ACHN (cell line): ENCODE data around the gene BMP6.

Source experiments
- DNase-seq: peaks from one replicate; pipeline ENCODE4 v3.0.0-alpha.2; 2015
- in situ Hi-C: cut with HindIII; loops from 2 replicates; pipeline ENCODE4 v1.10.0; 2017; ENCODE audit warnings: low sequenced_read_pairs, low pct_ligation_motif_present, low pct_unique_long_range_greater_than_20kb

The BMP6 gene

DNA sequence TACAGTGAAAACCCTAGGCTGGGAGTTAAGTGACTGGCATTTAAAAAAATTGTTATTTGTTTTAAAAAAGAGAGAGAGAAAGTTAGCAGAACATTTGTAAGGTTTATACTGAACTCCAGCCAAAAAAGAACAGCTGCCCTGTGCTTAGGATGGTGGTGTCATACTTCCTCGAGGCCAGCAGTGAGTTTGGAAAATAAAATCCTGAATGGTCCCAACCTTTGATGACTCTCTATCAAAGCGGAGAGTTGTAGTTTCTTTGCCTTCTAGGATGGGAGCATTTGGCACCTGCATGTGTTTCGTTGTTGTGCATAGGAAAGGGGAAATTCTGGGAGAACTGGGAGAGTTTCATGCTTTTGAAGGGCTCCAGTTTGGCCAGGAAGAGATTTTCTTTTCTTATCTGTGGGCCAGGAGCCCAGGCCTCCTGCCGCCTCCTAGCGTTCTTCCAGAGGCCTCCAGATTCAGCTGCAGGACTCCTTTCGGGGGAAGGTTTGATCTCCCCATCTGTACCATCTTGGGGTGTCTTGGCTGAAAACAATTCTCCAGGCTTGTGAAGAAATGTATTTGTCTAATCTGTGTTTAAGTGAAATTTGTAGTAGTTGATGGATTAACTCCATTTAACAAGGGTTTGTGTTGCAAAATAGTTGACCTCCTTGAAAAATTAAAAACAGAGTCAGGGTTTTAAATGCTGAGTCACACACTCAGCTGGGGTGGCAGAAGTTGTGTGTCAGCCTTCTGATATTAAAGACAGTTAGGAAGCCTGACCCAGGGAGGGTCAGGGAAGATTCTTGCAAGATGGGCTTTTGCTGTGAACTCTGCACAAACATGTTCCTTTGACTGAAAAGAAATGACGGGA is 121.3 kb downstream of the BMP6 start:
- in situ Hi-C loops, result no loop called here
- no peak for DNase-seq

DNA sequence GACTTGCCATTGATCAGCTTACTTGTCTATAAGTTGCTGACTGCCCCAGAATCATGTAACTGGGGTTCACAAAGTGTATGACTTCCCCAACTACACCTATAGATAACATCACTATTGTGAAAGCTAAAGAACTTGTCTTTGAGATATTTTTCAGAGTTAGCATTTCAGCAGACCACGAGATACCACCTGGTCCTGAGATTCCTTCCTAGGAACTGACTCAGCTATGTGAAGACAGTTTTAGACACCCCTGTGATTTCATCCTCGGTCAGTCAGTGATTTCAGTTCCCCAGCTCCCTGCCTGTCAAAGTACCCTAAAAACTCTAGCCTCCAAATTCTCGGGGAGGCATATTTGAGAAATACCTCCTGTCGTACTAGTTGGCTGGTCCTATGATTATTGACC is 122.3 kb downstream of the BMP6 start:
- no peak for DNase-seq
- in situ Hi-C loops, result no loop called here

DNA sequence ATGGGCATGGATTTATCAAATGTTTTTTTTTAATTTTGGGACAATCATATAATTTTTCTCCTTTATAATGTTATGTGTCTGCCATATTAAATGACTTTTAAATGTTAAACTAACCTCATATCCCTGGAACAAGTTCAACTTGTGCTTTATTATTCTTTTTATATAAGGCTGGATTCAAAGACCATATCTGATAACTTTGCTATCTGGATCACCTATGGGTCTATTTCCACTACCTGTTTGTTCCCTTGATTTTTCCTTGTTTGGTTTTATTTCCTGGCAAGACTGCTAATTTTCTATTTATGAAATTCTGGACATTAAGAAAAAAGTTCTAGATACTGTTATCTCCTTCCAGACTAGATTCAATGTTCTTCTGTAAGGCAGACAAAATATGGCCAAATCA is 125.9 kb downstream of the BMP6 start:
- in situ Hi-C loops, result no loop called here

DNA sequence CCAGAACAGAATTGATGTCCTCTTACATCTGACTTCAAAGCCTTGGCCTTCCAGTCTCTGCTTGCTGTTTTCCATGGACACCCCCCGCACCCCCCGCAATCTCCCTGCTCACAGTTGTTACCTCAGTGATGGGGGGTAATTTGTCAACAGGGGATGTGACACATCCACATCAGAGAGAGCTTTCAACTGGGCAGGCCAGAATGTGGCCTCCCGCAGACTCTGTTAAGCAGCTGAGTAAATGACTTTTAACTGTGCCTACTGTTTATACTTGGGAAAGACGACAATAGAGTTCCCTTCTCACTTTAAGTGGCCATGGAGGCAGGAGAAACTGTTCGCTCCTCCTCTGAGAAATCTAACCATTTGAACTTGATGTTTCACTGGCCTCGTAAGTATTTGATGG is 133.7 kb downstream of the BMP6 start:
- in situ Hi-C loops, result no loop called here
- DNase-seq, result no peak

More for the DNA sequence above, 125.9 kb downstream of the BMP6 start:
- DNase-seq, result no peak

DNA sequence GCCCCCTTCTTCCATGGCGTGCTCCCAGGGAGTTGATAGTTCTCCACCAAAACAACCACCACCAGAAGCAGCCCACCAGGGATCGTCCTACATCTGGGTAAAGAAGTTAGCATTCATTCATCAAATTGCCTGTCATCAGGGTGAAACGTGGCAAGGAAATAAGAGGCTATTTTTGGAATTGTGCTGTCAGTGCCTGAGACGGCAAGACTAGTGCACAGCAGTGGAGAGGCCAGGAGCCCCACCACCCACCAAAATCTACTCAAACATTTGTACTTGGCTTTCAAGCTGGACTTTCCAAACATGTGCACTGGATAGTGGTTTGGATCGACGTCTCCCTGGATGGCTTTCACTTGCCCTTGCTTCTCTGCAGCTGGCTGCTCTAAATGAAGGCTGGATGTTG is 139.9 kb downstream of the BMP6 start:
- in situ Hi-C loops, result no loop called here
- no peak for DNase-seq

DNA sequence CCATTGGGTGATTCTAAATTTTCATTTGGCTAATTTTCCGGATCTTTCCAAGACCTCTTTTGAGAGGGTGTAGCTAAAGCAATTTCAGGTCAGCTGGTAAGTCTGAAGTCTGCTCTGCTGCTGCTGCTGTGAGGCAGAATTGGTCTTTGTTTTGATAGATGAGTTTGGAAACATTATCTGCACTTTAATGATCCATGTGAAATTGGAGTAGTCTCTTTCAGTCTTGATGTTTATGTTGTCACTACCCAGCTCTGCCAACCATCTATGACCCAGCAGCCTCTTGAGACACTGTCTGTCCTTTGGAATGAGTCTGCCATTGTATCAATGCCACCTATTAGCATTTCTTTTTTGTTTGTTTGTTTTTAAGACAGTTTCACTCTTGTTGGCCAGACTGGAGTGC is 140.6 kb downstream of the BMP6 start:
- in situ Hi-C loops, result no loop called here
- DNase-seq, result no peak

DNA sequence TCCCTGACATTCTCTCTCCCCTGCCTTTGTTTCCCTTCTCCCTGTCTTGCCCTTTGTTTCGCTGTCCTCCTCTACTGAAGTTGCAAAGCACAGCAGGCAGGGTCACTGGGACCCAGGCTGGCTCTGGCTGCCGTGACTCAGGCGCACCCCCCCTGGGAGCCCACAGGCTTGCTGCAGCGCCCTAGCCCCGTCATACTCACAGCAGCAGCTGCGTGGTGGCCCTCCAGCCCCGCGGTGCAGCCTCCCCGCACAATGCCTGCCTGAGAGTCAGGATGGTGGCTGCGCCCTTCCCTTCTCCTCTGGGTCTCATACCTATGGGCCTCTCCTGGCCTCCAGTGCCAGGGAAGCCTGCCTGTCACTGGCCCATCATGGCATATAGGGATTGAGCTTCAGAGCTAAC is 143.0 kb downstream of the BMP6 start:
- no peak for DNase-seq

DNA sequence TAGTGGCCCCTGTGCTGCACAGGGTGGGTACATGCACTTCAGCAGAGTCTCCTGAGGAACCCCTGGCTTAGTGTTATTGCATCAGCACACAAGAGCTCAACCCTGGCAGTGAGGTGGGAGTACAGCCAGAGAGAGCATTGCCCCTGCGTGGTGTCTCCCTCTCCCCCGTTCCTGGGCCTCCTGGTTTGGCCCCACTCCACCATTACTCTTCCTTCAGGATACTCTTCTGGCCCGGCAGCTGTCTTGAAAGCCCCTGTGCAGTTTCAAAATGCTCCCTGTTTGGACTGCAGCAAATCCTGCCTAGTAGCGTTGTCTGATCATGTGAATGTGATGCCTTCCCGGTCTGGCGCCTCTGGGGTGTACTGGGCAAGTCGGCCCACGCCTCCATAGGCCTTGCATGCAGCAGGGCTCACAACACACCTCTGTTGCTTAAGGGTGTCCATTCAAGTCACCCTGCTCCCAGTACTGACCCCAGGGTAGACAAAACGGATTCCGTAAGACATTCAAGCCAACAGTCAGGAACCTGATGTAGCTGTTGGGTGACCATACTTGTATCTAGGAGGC is 152.6 kb downstream of the BMP6 start:
- in situ Hi-C loops, result no loop called here
- no peak for DNase-seq

More for the DNA sequence above, 143.0 kb downstream of the BMP6 start:
- in situ Hi-C loops, result no loop called here

DNA sequence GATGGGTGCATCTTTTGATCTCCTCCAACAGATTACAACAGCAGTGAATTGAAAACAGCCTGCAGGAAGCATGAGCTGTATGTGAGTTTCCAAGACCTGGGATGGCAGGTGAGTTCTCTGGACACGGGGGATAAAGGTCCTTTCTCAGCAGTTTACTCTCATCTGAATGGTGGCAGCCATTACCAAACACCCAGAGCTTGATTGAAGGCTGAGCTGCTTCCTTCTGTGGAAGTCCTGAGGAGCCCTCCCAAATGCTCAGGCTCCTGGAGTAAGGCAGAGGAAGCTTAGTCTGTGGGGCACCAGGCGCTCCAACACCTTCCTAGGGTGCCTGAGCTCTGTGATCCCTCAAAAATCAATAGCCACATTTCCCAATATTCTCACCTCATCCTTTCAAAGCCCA is 153.1 kb downstream of the BMP6 start:
- DNase-seq, result no peak
- in situ Hi-C loops, result no loop called here

DNA sequence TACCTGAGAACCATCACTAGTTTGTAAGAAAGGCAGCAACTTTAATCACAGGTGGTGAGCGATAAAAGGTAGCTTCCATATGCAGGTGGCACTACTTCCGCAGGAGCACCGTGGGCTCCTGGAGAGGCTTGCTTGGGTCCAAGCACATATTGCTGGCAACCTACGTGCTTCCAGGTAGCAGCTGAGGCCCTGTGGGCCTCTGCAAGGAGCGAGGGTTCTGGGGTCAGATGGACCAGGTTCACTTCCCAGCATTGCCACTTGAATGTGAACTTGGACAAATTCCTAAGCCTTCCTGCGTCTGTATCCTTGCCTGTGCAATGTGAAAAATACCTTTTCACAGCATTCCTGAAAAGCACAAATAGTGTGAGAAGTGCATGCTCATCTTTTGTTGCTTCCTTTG is 153.7 kb downstream of the BMP6 start:
- no peak for DNase-seq
- in situ Hi-C loops, result no loop called here

DNA sequence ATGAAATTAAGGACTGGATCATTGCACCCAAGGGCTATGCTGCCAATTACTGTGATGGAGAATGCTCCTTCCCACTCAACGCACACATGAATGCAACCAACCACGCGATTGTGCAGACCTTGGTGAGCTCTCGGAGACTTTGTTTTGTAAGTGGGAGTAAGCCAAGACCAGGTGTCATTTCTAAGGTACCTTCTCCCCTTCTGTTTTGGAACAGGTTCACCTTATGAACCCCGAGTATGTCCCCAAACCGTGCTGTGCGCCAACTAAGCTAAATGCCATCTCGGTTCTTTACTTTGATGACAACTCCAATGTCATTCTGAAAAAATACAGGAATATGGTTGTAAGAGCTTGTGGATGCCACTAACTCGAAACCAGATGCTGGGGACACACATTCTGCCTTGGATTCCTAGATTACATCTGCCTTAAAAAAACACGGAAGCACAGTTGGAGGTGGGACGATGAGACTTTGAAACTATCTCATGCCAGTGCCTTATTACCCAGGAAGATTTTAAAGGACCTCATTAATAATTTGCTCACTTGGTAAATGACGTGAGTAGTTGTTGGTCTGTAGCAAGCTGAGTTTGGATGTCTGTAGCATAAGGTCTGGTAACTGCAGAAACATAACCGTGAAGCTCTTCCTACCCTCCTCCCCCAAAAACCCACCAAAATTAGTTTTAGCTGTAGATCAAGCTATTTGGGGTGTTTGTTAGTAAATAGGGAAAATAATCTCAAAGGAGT is 154.2 kb downstream of the BMP6 start:
- DNase-seq, result no peak
- in situ Hi-C loops, result no loop called here

DNA sequence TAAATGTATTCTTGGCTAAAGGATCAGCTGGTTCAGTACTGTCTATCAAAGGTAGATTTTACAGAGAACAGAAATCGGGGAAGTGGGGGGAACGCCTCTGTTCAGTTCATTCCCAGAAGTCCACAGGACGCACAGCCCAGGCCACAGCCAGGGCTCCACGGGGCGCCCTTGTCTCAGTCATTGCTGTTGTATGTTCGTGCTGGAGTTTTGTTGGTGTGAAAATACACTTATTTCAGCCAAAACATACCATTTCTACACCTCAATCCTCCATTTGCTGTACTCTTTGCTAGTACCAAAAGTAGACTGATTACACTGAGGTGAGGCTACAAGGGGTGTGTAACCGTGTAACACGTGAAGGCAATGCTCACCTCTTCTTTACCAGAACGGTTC is 154.8 kb downstream of the BMP6 start:
- in situ Hi-C loops, result no loop called here
- no peak for DNase-seq

DNA sequence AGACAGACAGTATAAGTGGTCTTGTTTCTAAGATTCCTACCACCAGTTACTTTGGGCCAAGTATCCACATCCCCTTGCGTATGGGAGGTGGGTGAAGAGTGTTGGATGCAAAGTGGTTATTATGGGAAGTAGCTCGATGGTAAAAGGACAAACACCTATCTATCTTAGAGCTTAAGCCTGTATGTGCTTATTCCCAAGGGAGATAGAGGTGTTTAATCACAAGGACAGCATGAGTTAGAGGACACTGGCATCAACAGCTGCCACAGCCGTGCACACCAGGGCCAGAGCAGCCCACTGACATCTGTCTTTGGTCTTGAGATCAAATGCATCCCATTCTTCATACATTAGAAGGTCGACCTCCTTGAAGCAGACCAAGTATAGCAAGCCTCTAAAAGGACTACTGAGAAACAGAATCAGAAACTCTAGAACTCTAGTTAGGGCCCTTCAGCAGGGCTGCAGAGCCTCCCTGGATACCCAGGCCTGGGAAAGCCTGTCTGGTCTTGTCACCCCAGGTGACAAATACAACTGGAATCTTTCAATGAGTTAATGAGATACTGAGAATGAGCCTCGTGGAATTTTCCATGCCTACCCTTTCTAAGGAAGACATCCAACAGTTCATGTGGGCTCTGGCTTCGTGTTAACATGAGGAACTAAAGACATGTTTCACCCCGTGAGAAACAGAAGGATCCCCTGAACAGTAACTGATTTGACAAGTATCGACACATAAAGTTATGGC is 156.0 kb downstream of the BMP6 start:
- peak; percentile 42 for DNase-seq
- in situ Hi-C loops, result no loop called here

DNA sequence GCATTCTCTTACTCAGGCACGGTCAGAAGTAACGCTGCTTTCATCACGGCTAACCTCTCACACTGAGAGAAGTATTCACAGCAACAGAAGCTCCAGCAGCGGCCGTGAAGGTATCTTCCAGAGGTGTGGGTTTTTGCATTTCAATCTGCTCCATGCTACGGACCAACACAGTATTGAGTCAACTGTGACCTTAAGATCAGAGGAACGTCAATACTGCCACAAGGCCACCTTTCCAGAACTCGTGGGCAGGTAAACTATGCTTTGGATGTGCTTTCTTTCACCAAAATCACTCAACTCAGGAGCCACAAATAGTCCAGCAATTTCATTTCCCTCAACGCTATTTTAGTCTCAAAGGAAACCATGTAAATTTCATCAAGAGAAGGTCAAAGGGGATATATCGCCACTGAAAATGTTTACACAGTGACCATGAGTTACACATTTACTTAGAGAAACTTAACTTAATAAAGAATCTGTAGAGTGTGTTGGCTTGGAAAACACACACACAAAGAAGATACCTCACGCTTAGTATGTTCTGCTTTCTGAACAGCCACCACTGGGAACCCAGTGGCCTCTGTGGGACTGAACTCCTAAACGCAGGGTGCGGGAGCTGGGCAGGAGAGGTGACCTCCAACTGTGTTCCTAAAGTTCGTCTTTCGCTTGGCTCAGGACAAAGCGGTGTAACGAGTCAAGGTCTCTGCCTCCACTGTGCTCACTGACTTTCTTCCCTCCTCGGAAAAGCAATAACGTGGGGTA is 156.8 kb downstream of the BMP6 start:
- in situ Hi-C loops, result no loop called here
- DNase-seq, result no peak

DNA sequence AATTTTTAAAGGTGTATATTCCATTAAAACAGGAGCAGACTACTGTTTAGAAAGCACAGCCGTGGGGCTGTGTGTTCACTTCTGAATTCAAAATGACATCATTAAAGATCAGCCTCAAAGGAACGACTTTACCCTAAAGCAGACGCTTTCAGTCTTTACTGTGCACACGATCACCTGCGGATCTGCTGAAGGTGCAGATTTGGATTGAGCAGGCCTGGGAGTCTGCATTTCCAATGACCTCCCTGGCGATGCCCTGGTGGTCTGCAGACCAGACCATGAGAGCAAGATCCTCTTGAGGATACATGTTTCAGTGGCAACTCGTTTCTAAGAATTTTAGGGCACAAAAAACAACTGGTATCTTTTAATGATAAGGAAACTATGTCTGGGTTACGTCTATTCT is 157.5 kb downstream of the BMP6 start:
- in situ Hi-C loops, result no loop called here
- DNase-seq, result no peak

DNA sequence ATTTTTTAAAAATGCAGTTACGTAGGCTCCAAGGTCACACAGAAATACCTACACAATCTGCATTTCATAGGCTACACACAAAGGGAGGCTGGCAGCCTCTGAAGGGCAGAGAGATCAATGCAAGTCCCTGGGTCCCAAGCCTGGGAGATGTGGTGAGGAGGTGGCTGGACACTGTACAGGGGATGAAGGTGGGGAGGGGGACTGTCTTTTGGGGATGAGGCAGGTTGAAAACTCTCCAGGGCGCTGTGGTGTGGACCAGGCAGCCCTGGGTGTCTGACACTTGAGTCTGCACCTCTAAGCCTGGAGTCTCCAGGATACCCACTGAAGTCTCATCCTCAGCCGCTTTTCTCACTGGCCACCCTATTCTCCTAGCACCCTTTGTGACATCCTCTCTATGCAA is 160.2 kb downstream of the BMP6 start:
- no peak for DNase-seq
- in situ Hi-C loops, result no loop called here

DNA sequence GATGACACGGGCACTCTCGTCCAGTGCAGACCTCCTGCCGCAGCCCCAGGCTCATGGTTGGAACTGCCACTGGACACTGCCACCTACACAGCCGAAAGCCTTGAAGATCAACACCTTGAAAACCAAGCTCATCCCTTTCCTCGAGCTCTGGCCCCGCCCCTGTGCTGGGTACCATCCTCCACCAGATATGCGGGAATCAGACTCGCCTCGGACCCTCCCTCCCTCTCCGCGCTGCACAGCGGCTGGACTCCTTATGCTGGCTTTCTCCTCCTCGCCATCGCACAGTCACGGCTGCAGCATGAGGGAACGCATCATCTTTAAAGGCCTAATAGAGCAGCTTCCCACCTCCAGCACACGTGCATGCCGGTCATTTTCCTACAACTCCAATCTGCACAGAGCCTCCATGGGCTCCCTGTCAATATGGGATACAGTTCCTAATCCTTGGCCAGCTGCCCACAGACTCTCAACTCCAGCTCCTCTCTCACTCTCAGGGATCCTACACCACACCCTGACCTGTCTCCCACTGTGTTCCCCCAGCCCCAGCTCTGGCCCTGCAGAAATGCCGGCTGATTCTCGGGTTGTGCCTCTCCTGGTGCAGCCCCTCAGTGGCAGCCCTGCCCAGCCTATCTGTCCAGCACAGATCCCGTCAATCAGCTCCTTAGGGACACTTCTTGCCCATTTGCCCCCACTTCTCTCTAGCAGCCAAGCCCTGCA is 161.5 kb downstream of the BMP6 start:
- in situ Hi-C loops, result no loop called here

More for the DNA sequence above, 161.5 kb downstream of the BMP6 start:
- no peak for DNase-seq
